HepG2 (cell line): ENCODE data around the gene FIS1. TPM values are rescaled to one million over a fixed set of nuclear protein-coding genes. Genes with fewer than 3 reads are reported as not detected.
A peak's percentile ranks its signal among the peaks of the same experiment; 100 is the strongest.

Source experiments
- ATAC-seq: fragments of 200-7000 bp; cut with Tn5 transposase; 3 replicates; pipeline ENCODE4 v1.9.1; 2020; ENCODE audit warnings: mild to moderate bottlenecking, moderate library complexity
- BruUV-seq: library from RNA; stranded (reverse); fragments of 400-500 nt; replicated peaks from 2 replicates; lab custom pipeline; 2021; lab: Mats Ljungman, UMichigan
- CTCF ChIA-PET: fragments of 300-600 bp; formaldehyde crosslinking; extraction: SDS; loops from one replicate; lab custom pipeline; 2021; ENCODE audit warnings: low total read pairs, inconsistent platforms, low intra/inter-chr PET ratio; lab: Yijun Ruan, JAX
- POLR2A ChIA-PET: fragments of 350-600 bp; sonication (Branson Sonifier 250); formaldehyde crosslinking; loops from one replicate; lab custom pipeline; 2020; ENCODE audit warnings: antibody characterized with exemption, inconsistent platforms; lab: Yijun Ruan, JAX
- DNase-seq: peaks from one replicate; pipeline ENCODE4 v3.0.0-alpha.2; 2015; ENCODE audit warnings: low spot score
- FAIRE-seq: peaks from 3 replicates; lab custom pipeline; 2011; peaks lifted over from hg19 to GRCh38; lab: Jason Lieb, UNC
- H2AFZ ChIP-seq: one replicate; pipeline ENCODE4 v1.6.1; 2011; ENCODE audit warnings: low read length, inconsistent platforms
- H3K27ac ChIP-seq: fragments of 300-600 bp; 3 replicates; pipeline ENCODE4 v1.8.0; 2011; ENCODE audit warnings: mixed run types, mild to moderate bottlenecking, mixed read lengths, low read length, inconsistent platforms; ENCODE audit not compliant: insufficient read depth; ENCODE audit errors: extremely low read length
- H3K27me3 ChIP-seq, 2 experiments: fragments of 200-600 bp in 1 of 2; 2 replicates in 1 of 2; 3 replicates in 1 of 2; pipeline versions ENCODE4 v1.6.0 to v1.8.0; 2011; ENCODE audit warnings: low read length in 2 of 2, mild to moderate bottlenecking in 2 of 2, moderate library complexity in 2 of 2, inconsistent platforms in 1 of 2; ENCODE audit not compliant: insufficient read depth in 2 of 2, control insufficient read depth in 1 of 2
- H3K36me3 ChIP-seq, 2 experiments: fragments of 200-600 bp in 1 of 2; replicated peaks in 1 of 2; 2 replicates in 1 of 2; 3 replicates in 1 of 2; pipeline versions ENCODE4 v1.5.1 to v1.8.0; 2011; ENCODE audit warnings: low read length in 2 of 2, inconsistent platforms in 1 of 2; ENCODE audit not compliant: insufficient read depth in 2 of 2, control insufficient read depth in 1 of 2
- H3K4me1 ChIP-seq: 2 replicates; pipeline ENCODE4 v1.5.1; 2012; ENCODE audit warnings: low read length, inconsistent platforms; ENCODE audit not compliant: insufficient read depth
- H3K4me2 ChIP-seq: 2 replicates; pipeline ENCODE4 v1.6.0; 2011; ENCODE audit warnings: low read depth, low read length, inconsistent platforms
- H3K4me3 ChIP-seq, 3 experiments: fragments of 200-600 bp in 1 of 3; sonication (generic), shearing (Covaris generic) in 1 of 3; replicated peaks in 1 of 3; 2 replicates each; pipeline ENCODE4 v1.5.1; 2011 to 2016; ENCODE audit warnings: low read length in 3 of 3, inconsistent platforms in 2 of 3, low read depth in 2 of 3, mild to moderate bottlenecking in 2 of 3, control low read depth in 1 of 3, mixed read lengths in 1 of 3; ENCODE audit not compliant: insufficient read depth in 1 of 3
- H3K79me2 ChIP-seq: one replicate; pipeline ENCODE4 v1.6.1; 2011; ENCODE audit warnings: low read length, inconsistent platforms; ENCODE audit not compliant: insufficient read depth
- H3K9ac ChIP-seq: 2 replicates; pipeline ENCODE4 v1.6.0; 2011; ENCODE audit warnings: mild to moderate bottlenecking, low read depth, low read length, inconsistent platforms; ENCODE audit not compliant: insufficient read depth
- H3K9me3 ChIP-seq: 2 replicates; pipeline ENCODE4 v1.5.1; 2012; ENCODE audit warnings: mild to moderate bottlenecking, low read length
- H4K20me1 ChIP-seq: 2 replicates; pipeline ENCODE4 v1.6.0; 2011; ENCODE audit warnings: inconsistent platforms, mild to moderate bottlenecking, low read length, moderate library complexity; ENCODE audit not compliant: insufficient read depth
- ZBTB33 ChIP-seq: sonication (generic); formaldehyde crosslinking; IDR thresholded peaks from 2 replicates; pipeline ENCODE4 v1.4.0; 2020; ENCODE audit warnings: missing genetic modification reagents
- ZNF563 ChIP-seq: sonication (generic); formaldehyde crosslinking; IDR thresholded peaks from 2 replicates; pipeline ENCODE4 v1.8.0; 2022; ENCODE audit warnings: mild to moderate bottlenecking, moderate library complexity, missing genetic modification reagents
- ZNF609 ChIP-seq: sonication (generic); formaldehyde crosslinking; IDR thresholded peaks from 2 replicates; pipeline ENCODE4 v1.4.0; 2020; ENCODE audit warnings: mild to moderate bottlenecking, missing genetic modification reagents, borderline replicate concordance
- WGBS: methylation state at CpG from one replicate; pipeline ENCODE4 v1.1.6; 2017; ENCODE audit warnings: low lambda C conversion rate; 5-methylcytosine and 5-hydroxymethylcytosine counted together
- in situ Hi-C: cut with HindIII; loops from 2 replicates; pipeline ENCODE4 v1.10.0; 2017; ENCODE audit warnings: low pct_unique_long_range_greater_than_20kb; ENCODE audit not compliant: extremely low pct_ligation_motif_present
- intact Hi-C: fragments of 100-400 bp; cut with micrococcal nuclease; formaldehyde crosslinking; loops from one replicate; pipeline ENCODE4 v1.10.0; 2022; ENCODE audit not compliant: unreplicated experiment
- polyA plus RNA-seq, 8 experiments: library from polyadenylated mRNA; depleted of rRNA in 3 of 8; stranded (reverse) in 7 of 8; unstranded in 1 of 8; fragments of >200 nt; fragmentation: Illumina TruSeq in 4 of 8; extraction: Trizol in 4 of 8; gene quantifications; 2 replicates each; pipeline versions ENCODE4 v1.2.1 to v1.2.3, GENCODE V29; 2011 to 2016; ENCODE audit warnings: low read depth in 4 of 8, missing spikeins in 1 of 8, mixed read lengths in 1 of 8; ENCODE audit not compliant: insufficient read depth in 1 of 8
- total RNA-seq, 5 experiments: library from RNA; depleted of rRNA; stranded (reverse); fragments of >200 nt; fragmentation: Illumina TruSeq; extraction: Trizol; gene quantifications; 2 replicates each; pipeline ENCODE4 v1.2.3, GENCODE V29; 2016; ENCODE audit warnings: low read depth in 1 of 5

The FIS1 gene
- total and polyA plus RNA-seq, 2 of the 13 experiments (the other 11 are each of a cell fraction or from before 2014, with no cell fraction given) = 97.5 to 101 TPM

DNA sequence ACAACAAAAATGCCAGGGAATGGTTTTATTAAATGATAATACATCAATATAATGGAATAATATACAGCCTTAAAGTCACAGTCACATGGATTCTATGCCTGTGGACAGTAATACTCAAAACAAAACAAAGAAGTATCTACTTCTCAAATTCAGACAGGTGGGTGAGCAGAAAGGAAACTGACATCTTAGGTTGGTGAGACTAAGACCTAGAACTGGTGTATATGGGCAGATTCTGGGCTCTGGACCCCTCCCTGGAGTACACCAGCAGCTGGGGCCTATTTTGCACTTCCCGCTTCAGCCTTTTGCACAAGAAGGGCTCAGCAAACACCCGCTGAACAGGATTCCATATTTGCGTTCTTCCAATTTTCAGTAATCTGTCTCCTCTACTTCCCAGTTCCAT, 5.4 kb upstream of the FIS1 start:
- no peak overlapping the region for H3K4me3 ChIP-seq
- peaks cover 29% of the 10 kb centered on the region for H3K79me2 ChIP-seq
- no peak overlapping the region for H3K27ac ChIP-seq
- in situ Hi-C loops (no loop called here), intact Hi-C loops (no loop called here)
- no TSS peak for BruUV-seq
- peaks cover 2 to 11% of the 10 kb centered on the region in 2 experiments; a peak in 1 of 5 replicates for H3K36me3 ChIP-seq
- peaks cover 24% of the 10 kb centered on the region for H3K4me1 ChIP-seq
- no peak for FAIRE-seq
- ATAC-seq = no peak
- no peaks in the 10 kb centered on the region for H3K9me3 ChIP-seq
- 95% methylated on average over 3 of the region's 3 CpGs for WGBS
- H3K27me3 ChIP-seq = no peaks in the 10 kb centered on the region; a peak in 2 of 5 replicates
- TF ChIP-seq ZBTB33 (CRISPR knock-in tag) (peak; percentile 37; the same call in 1 of the 2 replicates), ZNF609 (no peak), ZNF563 (no peak)
- TF ChIP-seq, all 625 proteins: peak for 1
- DNase-seq = no peak
- ChIA-PET POLR2A (no interaction called here), CTCF (no interaction called here)
- H3K4me2 ChIP-seq = peak overlapping the region; percentile 89
- H4K20me1 ChIP-seq = peaks cover 3% of the 10 kb centered on the region; the same call in 1 of the 2 replicates
- no peak overlapping the region for H2AFZ ChIP-seq
- H3K9ac ChIP-seq = peak overlapping the region; percentile 29; the same call in 1 of the 2 replicates
